NCI-H1092 (cell line): Measurements from ENCODE around the gene WFDC5.
A peak's percentile ranks its signal among the peaks of the same experiment; 100 is the strongest.
"Not testable (repeated sequence)": the region's sequence is repeated elsewhere in the genome, so short reads cannot be mapped to it uniquely, and the experiment has no call there.

Source experiments
- DNase-seq: peaks from one replicate; lab custom pipeline; 2025; lab: John Stamatoyannopoulos, UW

WFDC5 gene, protein sequence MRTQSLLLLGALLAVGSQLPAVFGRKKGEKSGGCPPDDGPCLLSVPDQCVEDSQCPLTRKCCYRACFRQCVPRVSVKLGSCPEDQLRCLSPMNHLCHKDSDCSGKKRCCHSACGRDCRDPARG

DNA sequence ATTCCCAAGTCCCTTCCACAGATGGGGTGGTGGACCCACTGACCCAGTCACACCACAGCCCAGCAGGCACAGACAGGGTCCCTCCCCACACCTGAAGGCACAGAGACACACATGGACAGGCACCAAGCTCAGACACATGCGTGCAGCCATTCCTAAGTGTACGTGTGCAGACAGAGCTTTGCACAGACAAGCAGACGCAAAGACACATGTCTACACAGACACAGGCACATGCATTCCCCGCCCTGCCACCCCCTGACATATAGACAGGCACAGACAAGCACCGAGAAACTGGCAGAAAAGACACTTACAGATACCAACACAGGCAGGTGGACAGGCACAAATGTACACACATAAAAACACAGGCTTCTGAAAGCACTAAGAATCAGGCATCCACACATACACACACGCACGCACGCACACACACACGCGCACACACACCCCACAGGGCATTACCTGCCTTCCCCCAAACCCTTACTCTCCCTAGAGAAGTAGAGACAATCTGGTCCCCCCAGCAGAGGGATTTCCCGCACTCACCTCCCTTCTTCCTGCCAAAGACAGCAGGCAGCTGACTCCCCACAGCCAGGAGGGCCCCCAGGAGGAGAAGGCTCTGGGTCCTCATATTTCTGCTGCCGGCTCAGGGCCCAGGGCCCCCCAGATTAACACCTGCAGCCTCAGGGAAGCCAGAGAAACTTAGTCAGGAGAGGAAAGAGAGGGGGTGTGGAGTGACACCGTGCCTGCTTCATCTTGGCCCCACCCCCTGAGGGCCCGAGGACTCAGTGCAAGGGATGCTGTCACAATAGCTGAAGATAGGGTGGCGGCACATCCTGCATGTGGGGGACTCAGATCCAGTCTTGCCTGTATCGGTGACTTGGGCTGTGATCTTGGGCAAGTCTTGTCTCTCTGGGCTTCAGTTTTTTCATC, at the start of gene WFDC5:
Gene WFDC5 (minus strand): TSS at position 710 of the 921 bp plus-strand sequence. CDS start 91 bp downstream, at position 619.
- no peak for DNase-seq

DNA sequence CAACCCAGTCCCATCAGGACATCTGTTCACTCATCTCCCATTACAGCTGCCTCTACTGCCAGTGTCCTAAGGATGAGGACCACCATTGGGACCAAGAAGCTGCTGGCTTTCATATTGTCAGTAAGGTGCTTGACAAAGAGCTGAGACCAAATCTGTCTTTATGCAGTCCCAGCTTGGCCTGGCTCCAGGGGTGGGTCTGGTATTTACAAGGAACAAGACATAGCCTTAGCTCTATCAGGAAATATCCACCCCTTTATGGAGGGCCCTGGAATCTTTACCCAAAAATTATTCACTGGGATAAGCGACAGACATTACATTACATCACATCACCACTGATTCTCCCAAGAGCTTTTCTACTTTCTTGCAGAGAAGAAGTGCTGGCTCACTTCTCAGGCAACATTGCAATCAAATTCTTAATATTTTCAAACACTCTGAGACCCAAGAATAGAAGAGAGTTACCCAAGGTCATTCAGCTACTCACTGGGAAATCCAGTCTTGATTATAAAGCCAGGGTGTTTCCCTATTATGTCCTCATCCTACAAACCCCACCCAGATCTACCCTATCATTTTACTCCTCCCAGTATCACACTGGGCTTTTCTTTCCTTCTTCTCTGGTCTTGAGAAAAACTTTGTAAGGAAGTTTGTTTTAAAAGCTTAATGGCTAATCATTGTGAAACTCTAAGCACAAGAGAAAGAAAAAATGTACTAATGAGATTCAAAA, 48.3 kb upstream of the WFDC5 start:
- no peak for DNase-seq

DNA sequence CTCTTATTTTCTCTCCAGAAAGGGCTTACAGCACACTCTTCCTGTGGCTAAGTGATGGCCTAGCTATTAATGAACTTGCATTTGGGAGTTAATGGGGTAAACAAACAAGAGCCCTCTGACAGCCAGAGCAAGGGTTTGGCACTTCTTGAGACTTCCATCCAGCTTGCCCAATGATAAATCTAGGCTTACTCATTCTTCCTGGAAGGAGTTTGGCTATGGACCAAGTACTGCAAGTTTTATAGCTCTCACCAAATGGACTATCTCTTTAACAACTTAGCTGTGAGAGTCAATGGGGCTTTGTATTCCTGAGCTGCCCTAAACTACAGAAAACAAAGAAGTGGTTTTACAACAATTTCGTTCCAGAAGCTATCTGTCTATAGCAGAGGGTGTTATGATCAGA, 43.0 kb upstream of the WFDC5 start:
- no peak for DNase-seq

DNA sequence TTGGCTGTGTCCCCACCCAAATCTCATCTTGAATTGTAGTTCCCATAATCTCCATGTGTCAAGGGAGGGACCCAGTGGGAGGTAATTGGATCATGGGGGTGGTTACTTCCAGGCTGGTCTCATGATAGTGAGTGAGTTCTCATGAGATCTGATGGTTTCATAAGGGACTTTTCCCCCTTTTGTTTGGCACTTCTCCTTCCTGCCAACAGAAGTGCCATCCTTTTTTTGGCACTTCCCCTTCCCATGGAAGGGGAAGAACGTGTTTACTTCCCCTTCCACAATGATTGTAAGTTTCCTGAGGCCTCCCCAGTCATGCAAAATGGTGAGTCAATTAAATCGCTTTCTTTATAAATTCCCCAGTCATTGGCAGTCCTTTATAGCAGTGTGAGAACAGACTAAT, 41.7 kb upstream of the WFDC5 start:
- no peak for DNase-seq

DNA sequence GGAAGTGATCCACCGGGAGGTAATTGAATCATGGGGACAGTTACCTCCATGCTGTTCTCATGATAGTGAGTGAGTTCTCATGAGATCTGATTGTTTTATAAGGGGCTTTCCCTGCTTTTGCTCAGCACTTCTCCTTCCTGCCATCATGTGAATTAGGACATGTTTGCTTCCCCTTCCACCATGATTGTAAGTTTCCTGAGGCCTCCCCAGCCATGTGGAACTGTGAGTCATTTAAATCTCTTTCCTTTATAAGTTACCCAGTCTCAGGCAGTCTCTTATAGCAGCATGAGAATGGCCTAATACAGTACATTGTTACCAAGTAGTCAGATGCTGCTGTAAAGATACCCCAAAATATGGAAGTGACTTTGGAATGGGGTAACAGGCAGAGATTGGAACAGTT, 39.8 kb upstream of the WFDC5 start:
- not testable (repeated sequence) for DNase-seq

DNA sequence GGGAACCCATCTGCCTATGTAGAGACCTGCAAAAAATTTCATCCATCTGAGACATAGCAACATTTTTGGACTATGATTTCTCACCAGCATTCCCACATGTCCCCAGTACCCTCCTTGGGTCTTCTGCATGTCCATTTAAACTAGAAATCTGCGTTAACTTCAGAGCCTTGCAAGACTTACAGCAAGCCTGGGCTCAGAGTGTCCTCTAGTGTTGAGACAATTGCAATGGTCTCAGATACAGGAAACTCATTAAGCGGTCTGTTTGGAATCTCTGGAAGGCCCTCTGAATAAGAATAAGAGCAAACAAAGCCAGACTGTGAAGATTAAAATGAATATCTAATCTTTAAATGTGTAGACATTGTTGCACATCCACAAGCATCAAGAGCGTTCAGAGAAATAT, 39.2 kb upstream of the WFDC5 start:
- no peak for DNase-seq

DNA sequence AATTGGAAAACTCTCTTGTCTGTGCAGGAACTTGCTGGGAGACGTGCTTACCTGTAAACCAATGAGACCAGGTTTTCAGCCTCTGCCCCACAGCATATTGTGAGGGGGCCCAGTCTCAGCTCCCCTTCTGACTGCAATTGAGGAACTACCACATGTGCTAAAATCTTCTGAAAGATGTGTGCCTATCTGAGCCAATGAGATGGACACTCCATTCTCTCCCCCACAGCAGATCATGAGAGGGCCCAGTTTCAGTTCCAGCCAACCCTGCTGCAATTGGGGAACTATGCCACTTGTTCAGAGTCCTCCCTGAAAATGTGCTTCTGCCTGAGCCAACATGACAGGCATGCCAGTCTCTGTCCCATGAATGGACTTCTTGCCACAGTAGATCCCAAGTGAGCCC, 38.8 kb upstream of the WFDC5 start:
- DNase-seq: no peak

DNA sequence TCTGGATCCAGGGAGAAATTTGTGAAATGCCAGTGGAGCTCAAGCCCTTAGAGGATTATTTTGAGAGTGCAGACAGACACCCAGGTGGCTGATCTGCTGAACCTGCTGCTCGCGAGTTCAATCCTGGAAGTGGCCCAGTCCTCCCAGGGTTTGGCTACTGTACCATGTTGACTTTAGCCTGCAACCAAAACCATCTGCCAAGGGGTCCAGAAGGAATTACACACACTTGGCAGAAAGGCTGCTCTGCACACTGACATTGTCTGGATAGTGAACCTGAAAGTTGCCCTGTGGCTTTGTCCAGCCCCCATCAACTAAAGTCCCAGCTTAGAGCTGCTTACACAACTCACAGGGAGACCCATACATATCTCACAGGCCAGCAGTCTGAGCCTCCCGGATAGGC, 38.2 kb upstream of the WFDC5 start:
- no peak for DNase-seq

- no peak for DNase-seq
Observed at GRCh38 chr20:45152405-45152804, 37.4 kb upstream of the WFDC5 start.

- no peak for DNase-seq
Observed at GRCh38 chr20:45149062-45149461, 34.1 kb upstream of the WFDC5 start.

DNA sequence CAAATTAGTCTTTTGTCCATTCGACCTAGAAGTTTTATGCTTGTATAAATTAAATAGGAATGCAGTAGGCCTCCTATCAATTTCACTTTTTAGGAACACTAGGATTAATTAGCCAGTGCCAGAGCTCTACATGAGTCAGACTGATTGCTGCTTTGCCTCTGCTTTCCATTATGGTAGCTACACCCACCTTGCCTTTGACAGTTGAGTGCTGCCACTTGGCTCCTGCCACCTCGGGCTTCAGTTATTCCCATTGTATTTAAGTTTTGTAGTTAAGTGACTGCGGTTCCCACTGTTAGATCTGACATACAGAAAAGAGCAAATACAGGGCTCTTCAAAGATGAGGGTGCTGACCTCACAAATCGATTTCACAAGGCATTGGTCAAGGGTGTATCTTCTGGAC, 25.9 kb upstream of the WFDC5 start:
- no peak for DNase-seq

DNA sequence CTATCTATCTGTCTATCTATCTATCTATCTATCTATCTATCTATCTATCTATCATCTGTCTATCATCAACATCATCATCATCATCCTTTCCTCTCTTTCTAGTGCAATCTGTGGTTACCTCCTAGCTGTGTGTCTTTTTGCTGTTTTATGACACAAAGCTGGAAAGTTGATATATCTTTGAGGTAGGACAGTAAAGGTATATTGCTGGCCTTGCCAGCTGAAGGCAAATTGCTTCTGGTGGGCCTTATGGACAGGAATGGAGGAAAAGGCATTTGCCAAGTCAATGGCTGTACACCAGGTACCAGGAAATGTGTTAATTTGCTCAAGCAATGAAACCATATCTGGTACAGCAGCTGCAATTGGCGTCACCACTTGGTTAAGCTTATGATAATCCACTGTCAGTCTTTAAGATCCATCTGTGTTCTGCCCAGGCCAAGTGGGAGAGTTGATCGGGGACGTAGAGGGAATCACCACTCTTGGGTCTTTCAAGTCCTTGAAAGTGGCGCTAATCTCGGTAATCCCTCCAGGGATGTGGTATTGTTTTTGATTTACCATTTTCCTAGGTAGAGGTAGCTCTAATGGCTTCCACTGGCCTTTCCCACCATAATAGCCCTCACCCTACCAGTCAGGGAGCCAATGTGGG, 24.9 kb upstream of the WFDC5 start:
- DNase-seq: not testable (repeated sequence)

DNA sequence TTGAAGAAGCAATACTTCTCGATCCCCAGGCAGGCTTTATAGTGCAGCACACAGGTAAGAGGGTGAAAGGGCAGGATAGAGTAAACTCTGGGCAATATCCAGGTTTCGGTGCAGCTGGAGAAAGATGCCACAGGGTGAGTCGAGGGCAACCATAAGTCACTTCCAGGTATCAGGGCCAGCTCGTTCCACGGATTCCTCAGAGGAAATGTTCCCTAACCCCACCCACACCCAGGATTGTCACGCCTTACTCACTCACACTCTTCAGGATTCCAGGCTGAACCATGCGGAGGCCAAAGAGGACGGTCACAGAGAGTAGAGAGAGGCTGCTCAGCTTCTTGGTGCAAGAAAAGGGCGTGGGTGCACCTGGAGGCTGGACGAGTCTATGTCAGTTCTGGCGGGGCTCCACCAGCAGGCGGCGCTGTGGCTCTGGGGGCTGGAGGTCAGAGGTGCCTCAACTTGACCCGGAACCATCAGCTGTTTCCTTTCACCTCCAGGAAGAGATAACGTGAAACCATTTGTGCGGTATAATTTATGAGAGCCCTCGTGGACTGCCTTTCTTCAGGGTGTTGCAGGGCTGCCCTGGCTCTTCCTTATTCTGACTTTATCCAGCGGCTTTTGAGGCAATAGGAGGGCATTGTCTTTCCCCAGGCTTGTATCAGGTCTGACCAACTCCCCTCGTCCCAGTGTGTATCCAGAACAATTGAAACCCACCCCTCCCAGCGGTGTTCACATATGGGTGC, 23.8 kb upstream of the WFDC5 start:
- peak; percentile 11 for DNase-seq

GRCh38 chr20:45136911-45137310, 21.9 kb upstream of the WFDC5 start:
- DNase-seq: no peak

DNA sequence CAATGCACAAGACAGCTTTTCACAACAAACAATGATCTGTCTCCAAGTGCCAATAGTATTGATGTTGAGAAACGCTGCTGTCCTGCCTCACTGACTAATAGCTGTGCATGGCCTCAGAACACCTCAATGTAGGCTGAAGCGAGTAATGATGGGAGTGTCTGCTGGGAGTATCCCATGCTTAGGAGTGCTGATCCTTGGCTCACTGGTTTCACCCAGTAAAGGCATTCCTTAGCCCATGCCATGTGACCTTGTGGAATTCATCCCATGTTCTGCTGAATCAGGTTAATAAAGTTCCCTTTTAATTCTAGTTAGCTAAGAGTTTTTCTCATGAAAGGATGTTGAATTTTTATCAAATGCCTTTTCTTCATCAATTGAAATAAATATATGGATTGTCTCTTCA, 13.1 kb upstream of the WFDC5 start:
- DNase-seq: no peak

GRCh38 chr20:45124365-45124764, 9.4 kb upstream of the WFDC5 start, which contains the start of gene WFDC12:
TSS of gene WFDC12 (minus strand) at chr20:45124465. CDS start at chr20:45124447, 18 bp downstream.
- no peak for DNase-seq

DNA sequence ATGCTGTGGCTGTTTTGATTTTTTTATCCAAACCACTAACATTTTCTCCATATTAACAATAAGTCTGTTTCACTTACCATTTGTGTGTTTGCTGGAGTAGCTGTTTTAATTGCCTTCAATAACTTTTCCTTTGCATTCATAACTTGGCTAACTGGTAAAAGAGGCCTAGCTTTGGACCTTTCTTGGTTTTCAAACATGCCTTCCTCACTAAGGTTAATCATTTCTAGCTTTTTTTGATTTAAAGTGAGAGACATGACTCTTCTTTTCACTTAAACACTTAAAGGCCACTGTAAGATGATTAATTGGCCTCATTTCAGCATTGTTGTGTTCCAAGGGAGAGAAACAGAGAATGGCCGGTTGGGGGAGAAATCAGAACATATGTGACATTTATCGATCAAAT, 6.4 kb upstream of the WFDC5 start:
- no peak for DNase-seq

GRCh38 chr20:45119556-45120266, 4.7 kb upstream of the WFDC5 start:
- no peak for DNase-seq

DNA sequence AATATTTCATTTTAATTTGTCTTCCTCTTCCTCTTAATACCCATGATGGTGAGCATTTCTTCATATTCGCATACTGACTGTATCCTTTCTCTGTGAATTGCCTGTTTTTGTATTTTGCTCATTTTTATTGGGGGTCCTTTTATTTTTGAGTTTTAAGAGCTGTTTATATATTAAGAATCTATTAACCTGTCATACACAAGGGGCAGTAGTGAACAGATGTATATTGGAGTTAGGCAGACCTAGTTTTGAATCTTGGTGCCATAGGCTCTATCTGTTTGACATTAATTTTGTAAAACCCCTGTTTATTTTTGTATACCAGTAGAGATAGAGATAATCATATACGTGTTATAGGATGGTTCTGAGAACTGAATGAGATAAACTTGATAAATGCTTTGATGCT, 3.1 kb upstream of the WFDC5 start:
- no peak for DNase-seq

- DNase-seq: no peak
Observed at GRCh38 chr20:45117581-45117980, 2.6 kb upstream of the WFDC5 start.

GRCh38 chr20:45115829-45116228, 855 bp upstream of the WFDC5 start:
- DNase-seq: no peak
